Naive thymus-derived CD8-positive, alpha-beta T cell (primary cell): ENCODE data around the gene TAF11L10. TPM values are rescaled to one million over a fixed set of nuclear protein-coding genes. Genes with fewer than 3 reads are reported as not detected.
"Not testable (repeated sequence)": the region's sequence is repeated elsewhere in the genome, so short reads cannot be mapped to it uniquely, and the experiment has no call there.

Experiments
- ATAC-seq, 2 donors: fragments of 150-1000 bp; cut with Tn5 transposase in 1 of 2; sonication (Bioruptor Pico), chemical (Tn5 transposase) in 1 of 2; 1 replicate in 1 of 2; 2 replicates in 1 of 2; pipeline ENCODE4 v1.10.0; 2021; ENCODE audit warnings: mild to moderate bottlenecking in 2 of 2, moderate library complexity in 2 of 2
- POLR2A ChIA-PET: fragments of 350-600 bp; sonication (Branson Sonifier 250); formaldehyde crosslinking; loops from one replicate; lab custom pipeline; 2021; ENCODE audit warnings: antibody characterized with exemption; lab: Charles Lee
- DNase-seq, 10 donors: peaks; one replicate each; pipeline versions ENCODE4 v3.0.0 to v3.0.0-alpha.2; 2020 to 2022
- H3K27ac Mint-ChIP-seq, 10 donors: one replicate each; pipeline ENCODE4 v1.8.0; 2020 to 2022; ENCODE audit warnings: mild to moderate bottlenecking in 10 of 10, mixed read lengths in 10 of 10, moderate library complexity in 4 of 10, inconsistent platforms in 1 of 10
- H3K27me3 Mint-ChIP-seq, 5 donors: one replicate each; pipeline ENCODE4 v1.8.0; 2021 to 2022; ENCODE audit warnings: mixed read lengths in 5 of 5
- H3K36me3 Mint-ChIP-seq, 3 donors: one replicate each; pipeline ENCODE4 v1.8.0; 2020 to 2022; ENCODE audit warnings: mixed read lengths in 3 of 3, mild to moderate bottlenecking in 2 of 3, inconsistent platforms in 1 of 3
- H3K4me1 Mint-ChIP-seq, 4 donors: one replicate each; pipeline ENCODE4 v1.8.0; 2021 to 2022; ENCODE audit warnings: mixed read lengths in 4 of 4
- H3K4me3 Mint-ChIP-seq, 10 donors: one replicate each; pipeline ENCODE4 v1.8.0; 2020 to 2022; ENCODE audit warnings: mild to moderate bottlenecking in 10 of 10, mixed read lengths in 10 of 10, moderate library complexity in 6 of 10, inconsistent platforms in 1 of 10
- H3K9me3 Mint-ChIP-seq, 9 donors: one replicate each; pipeline ENCODE4 v1.8.0; 2020 to 2022; ENCODE audit warnings: mixed read lengths in 9 of 9, mild to moderate bottlenecking in 3 of 9, inconsistent platforms in 1 of 9, moderate library complexity in 1 of 9
- polyA plus RNA-seq, 3 donors: library from polyadenylated mRNA; unstranded; fragments of 300-500 nt; fragmentation: Illumina TruSeq; gene quantifications; one replicate each; pipeline ENCODE4 v1.2.3, GENCODE V29; 2021
- total RNA-seq, 8 experiments: library from RNA in 2 of 8; stranded (reverse) in 2 of 8; gene quantifications; one replicate each; pipeline ENCODE4 v1.2.3 and lab custom pipeline; 2021 to 2026

Gene TAF11L10
- total and polyA plus RNA-seq, 5 experiments from 2014 or later, result not detected

DNA sequence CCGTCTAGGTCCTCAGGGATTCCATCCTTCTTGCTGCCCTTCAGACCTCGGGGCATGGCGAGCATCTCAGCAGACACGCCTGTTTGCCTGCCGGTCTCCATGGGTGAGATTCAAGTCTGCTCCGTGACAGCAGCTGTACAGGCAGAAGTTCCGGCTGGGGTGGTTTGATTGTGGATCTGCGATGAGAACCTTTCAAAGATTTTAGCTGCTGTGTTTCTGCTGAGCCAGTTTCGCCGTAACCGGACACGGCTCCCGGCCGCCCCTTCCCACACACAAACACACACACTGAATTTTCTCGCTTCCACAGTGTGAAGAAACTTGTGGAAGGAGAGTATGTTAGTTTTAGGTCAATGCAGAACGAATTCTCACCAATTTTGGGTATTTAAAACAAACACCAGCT lies 12.0 kb downstream of the TAF11L10 start, which contains the start of gene TAF11L7:
Gene TAF11L7 (minus strand): TSS at position 101 of the 400 bp plus-strand sequence.
- POLR2A ChIA-PET, H3K36me3 Mint-ChIP-seq, DNase-seq, H3K27me3 Mint-ChIP-seq, H3K9me3 Mint-ChIP-seq, H3K4me1 Mint-ChIP-seq, H3K27ac Mint-ChIP-seq, ATAC-seq, H3K4me3 Mint-ChIP-seq: not testable (repeated sequence)

Other genes starting within 250 kb of the TAF11L10 start
- not detected for gene TAF11L2, start 99.6 kb downstream of the TAF11L10 start, total RNA-seq
- not detected for gene TAF11L2, start 99.6 kb downstream of the TAF11L10 start, polyA plus RNA-seq
- not detected for gene TAF11L3, start 79.5 kb downstream of the TAF11L10 start, total RNA-seq
- gene TAF11L3, start 79.5 kb downstream of the TAF11L10 start, polyA plus RNA-seq, result not detected
- not detected for gene TAF11L4, start 76.0 kb downstream of the TAF11L10 start, total RNA-seq
- not detected for gene TAF11L4, start 76.0 kb downstream of the TAF11L10 start, polyA plus RNA-seq
- gene TAF11L5, start 72.6 kb downstream of the TAF11L10 start, total RNA-seq, result not detected
- gene TAF11L5, start 72.6 kb downstream of the TAF11L10 start, polyA plus RNA-seq, result not detected
- not detected for gene TAF11L6, start 69.2 kb downstream of the TAF11L10 start, total RNA-seq
- not detected for gene TAF11L6, start 69.2 kb downstream of the TAF11L10 start, polyA plus RNA-seq
- gene TAF11L7, start 12.1 kb downstream of the TAF11L10 start, total RNA-seq, result not detected
- gene TAF11L7, start 12.1 kb downstream of the TAF11L10 start, polyA plus RNA-seq, result not detected
- not detected for gene TAF11L8, start 6.9 kb downstream of the TAF11L10 start, total RNA-seq
- gene TAF11L8, start 6.9 kb downstream of the TAF11L10 start, polyA plus RNA-seq, result not detected
- not detected for gene TAF11L9, start 3.4 kb downstream of the TAF11L10 start, total RNA-seq
- not detected for gene TAF11L9, start 3.4 kb downstream of the TAF11L10 start, polyA plus RNA-seq
- gene TAF11L11, start 6.4 kb upstream of the TAF11L10 start, total RNA-seq, result not detected
- gene TAF11L11, start 6.4 kb upstream of the TAF11L10 start, polyA plus RNA-seq, result not detected
- not detected for gene TAF11L12, start 12.6 kb upstream of the TAF11L10 start, total RNA-seq
- not detected for gene TAF11L12, start 12.6 kb upstream of the TAF11L10 start, polyA plus RNA-seq
- gene TAF11L13, start 34.3 kb upstream of the TAF11L10 start, total RNA-seq, result not detected
- gene TAF11L13, start 34.3 kb upstream of the TAF11L10 start, polyA plus RNA-seq, result not detected
- not detected for gene TAF11L14, start 36.6 kb upstream of the TAF11L10 start, total RNA-seq
- not detected for gene TAF11L14, start 36.6 kb upstream of the TAF11L10 start, polyA plus RNA-seq